HepG2 (cell line): ENCODE results near the gene TROAP. TPM values are rescaled to one million over a fixed set of nuclear protein-coding genes. Genes with fewer than 3 reads are reported as not detected.

Source experiments
- ARNT ChIP-seq: fragments of 450-650 bp; IDR thresholded peaks from 2 replicates; pipeline ENCODE4 v1.6.1; 2017
- CBX1 ChIP-seq: IDR thresholded peaks from one replicate; pipeline ENCODE4 v1.6.1; 2016; ENCODE audit warnings: antibody characterized with exemption, low read depth
- ERF ChIP-seq: IDR thresholded peaks from 2 replicates; pipeline ENCODE4 v1.6.1; 2018; ENCODE audit warnings: missing biosample characterization, missing genetic modification reagents
- NCOA1 ChIP-seq: sonication (generic); formaldehyde crosslinking; IDR thresholded peaks from 2 replicates; pipeline ENCODE4 v1.9.0; 2021; ENCODE audit warnings: missing genetic modification reagents
- PATZ1 ChIP-seq: sonication (generic); formaldehyde crosslinking; IDR thresholded peaks from 2 replicates; pipeline ENCODE4 v1.4.0; 2020; ENCODE audit warnings: missing genetic modification reagents
- RARG ChIP-seq: sonication (generic); formaldehyde crosslinking; IDR thresholded peaks from 2 replicates; pipeline ENCODE4 v1.4.0; 2020; ENCODE audit warnings: low read depth, mild to moderate bottlenecking, missing genetic modification reagents
- REST ChIP-seq, 2 experiments: IDR thresholded peaks; 2 replicates each; pipeline ENCODE4 v1.6.1; 2011 to 2012; ENCODE audit warnings: low read length in 2 of 2, borderline replicate concordance in 1 of 2, low read depth in 1 of 2, mild to moderate bottlenecking in 1 of 2, moderate library complexity in 1 of 2
- STAT6 ChIP-seq: sonication (generic); formaldehyde crosslinking; IDR thresholded peaks from 2 replicates; pipeline ENCODE4 v1.4.0; 2020; ENCODE audit warnings: missing genetic modification reagents, mild to moderate bottlenecking, borderline replicate concordance
- SUZ12 ChIP-seq: fragments of 150-350 bp; IDR thresholded peaks from 2 replicates; pipeline ENCODE4 v1.6.1; 2014; ENCODE audit warnings: low read depth, low read length
- TIGD3 ChIP-seq: sonication (generic); formaldehyde crosslinking; IDR thresholded peaks from 2 replicates; pipeline ENCODE4 v1.5.1; 2020; ENCODE audit warnings: mild to moderate bottlenecking, missing genetic modification reagents, borderline replicate concordance
- ZNF605 ChIP-seq: sonication (generic); formaldehyde crosslinking; IDR thresholded peaks from 2 replicates; pipeline ENCODE4 v1.8.0; 2022; ENCODE audit warnings: mild to moderate bottlenecking, missing genetic modification reagents
- polyA plus RNA-seq, 8 experiments: library from polyadenylated mRNA; depleted of rRNA in 3 of 8; stranded (reverse) in 7 of 8; unstranded in 1 of 8; fragments of >200 nt; fragmentation: Illumina TruSeq in 4 of 8; extraction: Trizol in 4 of 8; gene quantifications; 2 replicates each; pipeline versions ENCODE4 v1.2.1 to v1.2.3, GENCODE V29; 2011 to 2016; ENCODE audit warnings: low read depth in 4 of 8, missing spikeins in 1 of 8, mixed read lengths in 1 of 8; ENCODE audit not compliant: insufficient read depth in 1 of 8
- total RNA-seq, 5 experiments: library from RNA; depleted of rRNA; stranded (reverse); fragments of >200 nt; fragmentation: Illumina TruSeq; extraction: Trizol; gene quantifications; 2 replicates each; pipeline ENCODE4 v1.2.3, GENCODE V29; 2016; ENCODE audit warnings: low read depth in 1 of 5

TROAP gene
- total and polyA plus RNA-seq, 2 of the 13 experiments (the other 11 are each of a cell fraction or from before 2014, with no cell fraction given), result 22.5 to 30.9 TPM

- TF ChIP-seq TIGD3 (CRISPR knock-in tag) (no peak), SUZ12 (no peak), CBX1 (no peak), ERF (CRISPR knock-in tag) (no peak), STAT6 (CRISPR knock-in tag) (no peak), RARG (CRISPR knock-in tag) (no peak), ARNT (no peak), PATZ1 (CRISPR knock-in tag) (no peak), ZNF605 (CRISPR knock-in tag) (no peak), NCOA1 (CRISPR knock-in tag) (no peak), REST (IDR thresholded peaks at IDR 0.05; ENCODE audit: borderline replicate concordance in 1 of 2, low read depth in 1 of 2, low read length in 2 of 2) (no peak)
These were observed 35.6 kb downstream of the TROAP start (continued) for GRCh38 chr12:49358483-49359141.
